Stomach (tissue), 9 donors: ENCODE data around the gene LPIN2. TPM values are rescaled to one million over a fixed set of nuclear protein-coding genes. Genes with fewer than 3 reads are reported as not detected.

Experiments used
- DNase-seq, 2 donors: peaks; one replicate each; pipeline versions ENCODE4 v3.0.0 to v3.0.0-alpha.2; 2013 to 2019
- H3K27ac ChIP-seq, 5 donors: fragments of 200-600 bp in 4 of 5; sonication (generic) in 4 of 5; one replicate each; pipeline ENCODE4 v1.5.1; 2013 to 2019; ENCODE audit warnings: mild to moderate bottlenecking in 1 of 5, moderate library complexity in 1 of 5
- H3K27me3 ChIP-seq, 3 donors: fragments of 200-600 bp; sonication (generic); one replicate each; pipeline ENCODE4 v1.5.1; 2017 to 2019; ENCODE audit warnings: mixed run types in 1 of 3
- H3K36me3 ChIP-seq, 4 donors: fragments of 200-600 bp; sonication (generic); 1 replicate in 3 of 4; 2 replicates in 1 of 4; pipeline ENCODE4 v1.5.1; 2016 to 2019
- H3K4me1 ChIP-seq, 4 donors: fragments of 200-600 bp; sonication (generic); one replicate each; pipeline ENCODE4 v1.5.1; 2016 to 2019
- H3K4me3 ChIP-seq, 4 donors: fragments of 200-600 bp; sonication (generic) in 3 of 4; one replicate each; pipeline ENCODE4 v1.5.1; 2016 to 2019; ENCODE audit warnings: mild to moderate bottlenecking in 1 of 4
- H3K9me3 ChIP-seq, 4 donors: fragments of 200-600 bp; sonication (generic); one replicate each; pipeline ENCODE4 v1.5.1; 2016 to 2019
- EP300 ChIP-seq: sonication (generic); formaldehyde crosslinking; IDR thresholded peaks from one replicate; pipeline ENCODE4 v1.6.1; 2017; ENCODE audit warnings: antibody characterized with exemption
- POLR2A ChIP-seq, 4 donors: fragments of 450-650 bp; IDR thresholded peaks; one replicate each; pipeline ENCODE4 v1.6.1; 2016; ENCODE audit warnings: antibody characterized with exemption in 4 of 4, control low read depth in 2 of 4, mild to moderate bottlenecking in 1 of 4, moderate library complexity in 1 of 4
- POLR2AphosphoS5 ChIP-seq, 3 donors: sonication (generic); formaldehyde crosslinking; IDR thresholded peaks; one replicate each; pipeline ENCODE4 v1.6.1; 2016; ENCODE audit warnings: antibody characterized with exemption in 3 of 3
- WGBS, 5 donors: extraction: QIAGEN DNeasy Blood & Tissue Kit in 3 of 5; methylation state at CpG; one replicate each; pipeline versions ENCODE4 v1.1.5 to v1.1.7; 2013 to 2018; 5-methylcytosine and 5-hydroxymethylcytosine counted together
- intact Hi-C: fragments of 100-400 bp; cut with DNase I; formaldehyde crosslinking; loops from one replicate; pipeline ENCODE4 v1.15.1; 2023; ENCODE audit warnings: low total_unique reads
- polyA plus RNA-seq, 3 donors: library from polyadenylated mRNA; stranded (reverse); fragments of 200-250 nt; gene quantifications; one replicate each; pipeline ENCODE4 v1.2.3, GENCODE V29; 2013
- total RNA-seq, 5 donors: library from RNA; depleted of rRNA; stranded (reverse); fragments of >200 nt; gene quantifications; one replicate each; pipeline versions ENCODE4 v1.1.0 to v1.2.3, GENCODE V29; 2014 to 2016
- TF ChIP-seq, protein P1 (sequence below), 7 experiments: fragments of 450-650 bp in 4 of 7; fragments of 200-600 bp in 3 of 7; sonication (generic) in 3 of 7; IDR thresholded peaks; one replicate each; pipeline ENCODE4 v1.5.1; 2016 to 2019; ENCODE audit warnings: antibody characterized with exemption in 7 of 7, control low read depth in 2 of 7, mild to moderate bottlenecking in 1 of 7
- donor health status: healthy with polysubstance abuse.
- donor health status: Bipolar disorder and iron deficiency.
- donor health status: healthy.

LPIN2 gene
- total and polyA plus RNA-seq, 8 donors = 4.0 to 86.8 (median 13.0) TPM

GRCh38 chr18:3046216-3046808 is 33.4 kb upstream of the LPIN2 start:
- peaks cover 16 to 35% (median 24%) of the 10 kb centered on the region in 4 donors for H3K4me1 ChIP-seq
- intact Hi-C loops = no loop called here
- H3K27ac ChIP-seq = peak overlapping the region in 4 of 5 donors; percentile 78 to 88 (median 80)
- H3K36me3 ChIP-seq = no peaks in the 10 kb centered on the region
- no peaks in the 10 kb centered on the region for H3K9me3 ChIP-seq
- H3K27me3 ChIP-seq = no peaks in the 10 kb centered on the region
- no peak for DNase-seq
- 56 to 72% (median 65%) methylated on average over 4 of the region's 4 CpGs for WGBS, 5 donors
- H3K4me3 ChIP-seq = no peak overlapping the region
- TF ChIP-seq EP300 (no peak), POLR2A (IDR thresholded peaks at IDR 0.05) (no peak), POLR2AphosphoS5 (IDR thresholded peaks at IDR 0.05) (no peak)
- TF ChIP-seq, protein P1, sequence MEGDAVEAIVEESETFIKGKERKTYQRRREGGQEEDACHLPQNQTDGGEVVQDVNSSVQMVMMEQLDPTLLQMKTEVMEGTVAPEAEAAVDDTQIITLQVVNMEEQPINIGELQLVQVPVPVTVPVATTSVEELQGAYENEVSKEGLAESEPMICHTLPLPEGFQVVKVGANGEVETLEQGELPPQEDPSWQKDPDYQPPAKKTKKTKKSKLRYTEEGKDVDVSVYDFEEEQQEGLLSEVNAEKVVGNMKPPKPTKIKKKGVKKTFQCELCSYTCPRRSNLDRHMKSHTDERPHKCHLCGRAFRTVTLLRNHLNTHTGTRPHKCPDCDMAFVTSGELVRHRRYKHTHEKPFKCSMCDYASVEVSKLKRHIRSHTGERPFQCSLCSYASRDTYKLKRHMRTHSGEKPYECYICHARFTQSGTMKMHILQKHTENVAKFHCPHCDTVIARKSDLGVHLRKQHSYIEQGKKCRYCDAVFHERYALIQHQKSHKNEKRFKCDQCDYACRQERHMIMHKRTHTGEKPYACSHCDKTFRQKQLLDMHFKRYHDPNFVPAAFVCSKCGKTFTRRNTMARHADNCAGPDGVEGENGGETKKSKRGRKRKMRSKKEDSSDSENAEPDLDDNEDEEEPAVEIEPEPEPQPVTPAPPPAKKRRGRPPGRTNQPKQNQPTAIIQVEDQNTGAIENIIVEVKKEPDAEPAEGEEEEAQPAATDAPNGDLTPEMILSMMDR (IDR thresholded peaks at IDR 0.05) = no peak

GRCh38 chr18:3044931-3045698 is 32.2 kb upstream of the LPIN2 start:
- peak; percentile 87 to 90 for DNase-seq
- H3K4me1 ChIP-seq = peaks cover 14 to 30% (median 21%) of the 10 kb centered on the region in 4 donors
- intact Hi-C loops = no loop called here
- H3K27me3 ChIP-seq = no peaks in the 10 kb centered on the region
- no peaks in the 10 kb centered on the region for H3K36me3 ChIP-seq
- TF ChIP-seq POLR2A (IDR thresholded peaks at IDR 0.05) (no peak), POLR2AphosphoS5 (IDR thresholded peaks at IDR 0.05) (peak in 1 of 3 donors; percentile 37)
- no peaks in the 10 kb centered on the region for H3K9me3 ChIP-seq
- WGBS, 5 donors = 12 to 25% (median 20%) methylated on average over 12 of the region's 12 CpGs
- no peak overlapping the region for H3K4me3 ChIP-seq
- peak overlapping the region; percentile 78 to 91 (median 82) for H3K27ac ChIP-seq

- TF ChIP-seq POLR2AphosphoS5 (IDR thresholded peaks at IDR 0.05) (peak in 1 of 3 donors; percentile 9), POLR2A (IDR thresholded peaks at IDR 0.05) (no peak)
- H3K4me3 ChIP-seq = no peak overlapping the region
- no peaks in the 10 kb centered on the region for H3K27me3 ChIP-seq
- intact Hi-C loops = no loop called here
- no peaks in the 10 kb centered on the region for H3K36me3 ChIP-seq
- no peaks in the 10 kb centered on the region for H3K9me3 ChIP-seq
- peak overlapping the region; percentile 78 to 88 (median 80) for H3K27ac ChIP-seq
- peaks cover 19 to 38% (median 22%) of the 10 kb centered on the region in 4 donors for H3K4me1 ChIP-seq
- WGBS, 5 donors = 29 to 72% (median 38%) methylated on average over 2 of the region's 2 CpGs
- no peak for DNase-seq
Observed at GRCh38 chr18:3042379-3042778, 29.4 kb upstream of the LPIN2 start.

- H3K4me1 ChIP-seq = peaks cover 19 to 43% (median 22%) of the 10 kb centered on the region in 4 donors
- no peaks in the 10 kb centered on the region for H3K9me3 ChIP-seq
- H3K36me3 ChIP-seq = no peaks in the 10 kb centered on the region
- TF ChIP-seq EP300 (no peak), POLR2AphosphoS5 (IDR thresholded peaks at IDR 0.05) (no peak), POLR2A (IDR thresholded peaks at IDR 0.05) (no peak)
- TF ChIP-seq, protein P1 (IDR thresholded peaks at IDR 0.05) = no peak
- intact Hi-C loops = no loop called here
- no peak overlapping the region for H3K4me3 ChIP-seq
- no peaks in the 10 kb centered on the region for H3K27me3 ChIP-seq
- H3K27ac ChIP-seq = peak overlapping the region; percentile 78 to 88 (median 80)
- DNase-seq = no peak
- WGBS, 5 donors = 75 to 84% (median 79%) methylated on average over 5 of the region's 5 CpGs
Observed at GRCh38 chr18:3041843-3042242, 28.9 kb upstream of the LPIN2 start.

DNA sequence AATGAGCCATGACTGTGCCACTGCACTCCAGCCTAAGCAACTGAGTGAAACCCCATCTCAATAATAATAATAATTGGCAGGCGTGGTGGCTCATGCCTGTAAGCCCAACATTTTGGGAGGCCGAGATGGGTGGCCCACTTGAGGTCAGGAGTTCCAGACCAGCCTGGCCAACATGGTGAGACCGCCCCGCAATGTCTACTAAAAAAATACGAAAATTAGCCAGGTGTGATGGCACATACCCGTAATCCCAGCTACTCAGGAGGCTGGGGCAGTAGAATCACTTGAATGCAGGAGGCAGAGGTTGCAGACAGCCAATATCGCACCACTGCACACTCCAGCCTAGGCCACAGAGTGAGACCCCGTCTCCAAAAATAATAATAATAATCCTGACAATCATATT is 27.9 kb upstream of the LPIN2 start:
- H3K27me3 ChIP-seq = no peaks in the 10 kb centered on the region
- H3K36me3 ChIP-seq = no peaks in the 10 kb centered on the region
- no peaks in the 10 kb centered on the region for H3K9me3 ChIP-seq
- no peak overlapping the region for H3K4me3 ChIP-seq
- peaks cover 16 to 43% (median 21%) of the 10 kb centered on the region in 4 donors for H3K4me1 ChIP-seq
- TF ChIP-seq POLR2A (IDR thresholded peaks at IDR 0.05) (no peak), EP300 (no peak), POLR2AphosphoS5 (IDR thresholded peaks at IDR 0.05) (no peak)
- TF ChIP-seq, protein P1 (IDR thresholded peaks at IDR 0.05) = no peak
- H3K27ac ChIP-seq = peak overlapping the region in 2 of 5 donors; percentile 79 to 88
- no peak for DNase-seq
- 93 to 99% (median 97%) methylated on average over 7 to 8 of the region's 8 CpGs for WGBS, 5 donors
- intact Hi-C loops = no loop called here
